Stimulated activated CD4-positive, alpha-beta T cell treated with anti-CD3 and anti-CD28 coated beads, Interleukin-2, amount 100 ng/mL, for 4 hours (primary cell): ENCODE data around the gene GRID1.

ENCODE experiments used
- DNase-seq: peaks from one replicate; pipeline ENCODE4 v3.0.0-alpha.2; 2020; ENCODE audit warnings: low read depth

GRID1 gene

DNA sequence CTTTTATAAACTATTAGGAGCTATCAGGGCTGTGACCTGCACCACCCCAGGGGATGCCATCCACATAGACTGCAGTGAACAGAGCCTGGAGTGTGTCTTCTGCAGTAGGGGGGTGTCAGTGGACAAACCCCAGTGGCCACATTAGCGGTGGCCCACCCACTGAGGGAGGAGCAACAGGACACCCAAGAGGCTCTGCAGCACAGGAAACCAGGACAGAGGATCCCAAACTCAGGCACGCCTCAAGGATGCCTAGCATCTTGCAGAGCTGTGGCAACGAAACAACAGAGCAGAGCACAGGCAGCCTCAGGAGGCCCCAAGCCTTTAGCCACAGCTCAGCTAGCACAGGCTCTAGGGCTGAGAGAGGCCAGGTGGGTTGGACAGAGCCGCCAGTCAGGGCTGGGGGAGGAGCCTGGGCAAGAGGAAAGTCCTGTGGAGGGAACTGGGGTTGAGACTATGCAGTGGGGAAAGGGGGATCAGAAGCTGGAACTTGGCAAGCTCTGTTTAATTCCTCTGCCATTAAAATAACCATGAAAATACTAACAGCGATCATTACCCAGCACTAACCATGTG, 53.8 kb downstream of the GRID1 start:
- DNase-seq, result no peak

GRCh38 chr10:86311906-86312305, 54.7 kb downstream of the GRID1 start:
- no peak for DNase-seq

DNA sequence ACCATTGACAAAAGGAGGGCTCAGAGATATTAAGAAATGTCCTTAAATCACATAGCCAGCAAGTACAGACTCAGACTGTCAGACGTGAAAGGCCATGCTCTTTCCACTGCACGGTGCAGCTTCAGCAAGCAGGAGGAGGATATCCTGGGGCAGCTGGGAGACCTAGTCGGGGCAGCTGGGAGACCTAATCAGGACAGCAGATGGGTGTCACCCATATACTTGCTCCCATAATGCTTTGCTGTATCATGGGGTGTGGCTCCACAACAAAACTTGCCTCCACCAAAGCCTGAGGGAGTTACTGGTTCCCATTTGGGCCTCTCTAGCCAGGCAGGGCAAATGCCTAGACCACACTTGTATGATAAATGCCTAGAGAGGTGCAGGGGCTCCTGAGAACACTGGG, 55.4 kb downstream of the GRID1 start:
- no peak for DNase-seq

- DNase-seq, result no peak
Measured at GRCh38 chr10:86310702-86311101, 55.9 kb downstream of the GRID1 start.

DNA sequence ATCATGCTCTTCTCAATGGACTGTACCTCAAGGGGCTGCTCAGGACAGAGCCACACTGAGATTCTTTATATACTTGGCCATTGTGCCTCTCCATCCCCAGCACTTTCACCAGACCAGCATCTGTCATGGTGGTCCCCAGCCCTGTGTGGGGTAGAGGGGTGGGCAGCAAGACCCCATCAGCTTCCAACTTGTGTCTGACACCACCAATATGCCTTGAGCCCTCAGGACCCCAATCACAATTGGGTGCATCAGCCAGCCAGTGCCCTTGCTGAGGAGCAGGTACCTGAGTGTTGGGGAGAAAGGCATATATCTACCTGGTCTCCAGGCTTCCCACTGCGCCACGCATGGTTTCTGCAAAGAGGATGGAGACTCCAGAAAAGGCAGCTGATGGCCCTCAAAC, 56.3 kb downstream of the GRID1 start:
- no peak for DNase-seq

DNA sequence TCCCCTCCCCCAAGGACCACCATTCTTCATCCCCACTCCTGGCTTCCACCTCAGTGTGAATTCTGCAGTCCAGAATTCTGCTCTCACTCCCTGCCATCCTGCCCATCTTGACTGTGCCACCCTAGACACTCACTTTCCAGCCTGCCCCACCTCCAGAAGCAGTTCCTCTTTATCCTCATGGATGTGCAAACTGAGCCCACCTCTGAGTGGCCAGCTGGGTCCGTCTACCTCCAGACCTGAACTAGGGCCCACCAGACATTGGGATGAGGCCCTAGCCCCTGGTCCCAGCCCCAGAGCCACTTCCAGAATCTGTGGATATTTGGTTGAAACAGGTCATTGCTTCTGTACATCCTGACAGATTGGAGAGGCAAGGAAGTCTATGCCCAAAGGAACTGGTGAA, 58.5 kb downstream of the GRID1 start:
- DNase-seq, result no peak

DNA sequence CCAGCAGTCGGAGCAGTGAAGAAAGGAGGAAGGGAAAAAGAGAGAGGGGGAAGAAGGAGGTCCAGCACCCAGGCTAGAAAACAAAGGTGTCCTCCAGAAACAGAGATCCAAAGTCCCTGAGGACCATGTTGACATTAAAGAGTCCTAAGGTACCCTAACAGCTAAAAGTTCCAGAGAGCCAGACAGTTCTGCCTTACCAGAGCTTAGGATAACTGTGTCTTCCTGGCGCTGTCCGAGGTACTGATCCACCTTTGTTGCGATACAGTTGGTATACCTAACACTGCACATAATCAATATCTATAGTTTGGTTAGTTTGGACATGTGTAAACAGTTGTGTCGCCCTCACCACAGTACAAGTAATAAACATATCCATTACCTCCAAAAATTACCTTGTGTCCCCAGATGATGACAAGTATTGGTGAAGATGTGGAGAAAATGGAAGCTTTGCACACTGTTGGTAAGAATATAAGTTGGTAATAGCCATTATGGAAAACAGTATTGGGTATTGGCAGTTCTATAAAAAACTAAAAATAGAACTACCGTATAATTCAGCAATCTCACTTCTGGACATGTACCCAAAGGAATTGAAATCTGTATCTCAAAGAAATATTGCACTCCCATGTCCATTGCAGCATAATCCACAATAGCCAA, 59.8 kb downstream of the GRID1 start:
- DNase-seq, result no peak

GRCh38 chr10:86305521-86305920, 61.1 kb downstream of the GRID1 start:
- DNase-seq, result no peak

DNA sequence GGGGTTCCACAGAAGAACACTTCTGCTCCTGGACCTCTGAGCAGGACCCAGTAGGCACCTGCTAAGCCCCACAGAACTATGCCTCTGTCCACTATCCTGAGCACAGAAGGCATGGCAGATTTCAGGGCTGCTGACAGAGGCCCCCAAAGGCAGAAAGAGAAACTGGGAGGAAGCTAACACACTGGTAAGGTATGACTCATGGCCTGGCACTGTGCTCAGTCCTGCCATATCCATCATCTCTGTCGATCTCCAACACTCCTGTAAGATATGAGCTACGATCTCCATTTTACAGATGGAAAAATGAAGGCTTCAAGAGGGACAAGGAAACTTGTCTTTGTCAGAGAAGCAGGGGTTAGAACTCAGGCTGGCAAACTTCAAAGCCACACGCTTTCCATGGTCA, 62.2 kb downstream of the GRID1 start:
- no peak for DNase-seq

- no peak for DNase-seq
Measured at GRCh38 chr10:86303626-86304025, 63.0 kb downstream of the GRID1 start.

- no peak for DNase-seq
Measured at GRCh38 chr10:86301971-86302370, 64.6 kb downstream of the GRID1 start.

DNA sequence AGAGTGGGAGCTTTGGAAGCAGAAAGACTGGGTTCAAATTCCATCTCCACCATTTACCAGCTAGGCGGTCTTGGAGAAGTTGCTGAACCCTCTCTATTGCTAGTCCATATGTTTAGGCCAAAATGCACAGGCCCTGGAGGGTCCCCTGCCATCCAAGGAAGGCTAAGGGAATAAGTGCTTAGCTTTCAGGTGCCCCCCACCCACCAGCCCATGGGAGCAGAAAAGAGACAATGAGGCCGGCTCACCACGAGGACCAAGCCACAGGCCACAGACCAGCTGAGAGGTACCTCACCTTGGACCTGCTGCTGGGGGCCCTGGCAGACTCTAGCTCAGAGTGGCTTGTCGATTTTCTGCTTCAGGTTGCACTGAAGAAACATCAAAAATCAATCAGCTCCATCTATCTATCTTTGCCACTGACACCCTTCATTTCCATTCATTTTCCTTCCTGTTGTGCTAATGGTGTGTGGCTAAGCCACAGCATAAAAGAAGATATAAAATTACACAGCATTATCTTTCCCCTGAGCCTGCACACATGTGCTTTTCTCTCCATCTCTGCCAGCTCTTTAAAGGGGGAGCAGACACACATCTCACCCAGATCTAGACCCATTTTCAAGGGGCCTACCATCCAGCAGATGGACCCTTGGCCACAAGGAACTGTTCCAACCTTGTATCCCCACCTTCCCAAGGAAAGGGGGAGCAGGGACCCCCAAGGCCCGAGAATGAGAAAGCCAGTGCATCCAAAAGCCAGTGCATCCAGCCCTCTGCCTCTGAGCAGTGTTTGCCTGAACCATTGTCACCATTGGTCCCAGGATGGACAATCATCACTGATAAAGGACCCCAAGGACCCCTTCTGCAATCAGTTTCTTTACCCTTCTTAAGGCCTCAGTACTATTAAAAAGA, 65.4 kb downstream of the GRID1 start:
- DNase-seq, result no peak

DNA sequence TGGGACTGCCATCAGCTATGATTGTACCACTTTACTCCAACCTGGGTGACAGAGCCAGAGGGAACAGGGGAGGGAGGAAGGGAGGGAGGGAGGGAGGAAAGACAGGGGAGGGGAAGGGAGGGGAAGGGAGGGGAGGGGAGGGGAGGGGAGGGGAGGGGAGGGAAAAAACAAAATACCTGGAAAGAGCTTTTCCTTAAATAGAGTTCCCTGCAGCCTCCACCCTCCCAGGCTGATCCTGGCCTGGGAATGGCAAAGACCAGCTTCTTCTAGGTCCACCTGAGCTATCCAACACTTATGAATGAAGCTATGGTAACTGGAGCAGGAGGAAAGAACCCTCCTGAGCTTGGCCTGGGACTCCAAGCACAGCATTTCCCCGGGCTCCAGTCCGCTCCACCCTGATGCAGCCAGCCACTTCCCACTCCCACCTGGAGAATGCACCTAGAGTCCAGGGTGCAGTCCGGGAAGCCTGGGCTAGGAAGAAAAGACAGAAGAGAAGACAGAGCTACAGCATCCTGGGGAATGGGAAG, 66.1 kb downstream of the GRID1 start:
- DNase-seq, result no peak

GRCh38 chr10:86299562-86299961, 67.0 kb downstream of the GRID1 start:
- no peak for DNase-seq

- DNase-seq, result no peak
Measured at GRCh38 chr10:86298501-86299001, 68.0 kb downstream of the GRID1 start.

- no peak for DNase-seq
Measured at GRCh38 chr10:86295791-86296190, 70.8 kb downstream of the GRID1 start.

DNA sequence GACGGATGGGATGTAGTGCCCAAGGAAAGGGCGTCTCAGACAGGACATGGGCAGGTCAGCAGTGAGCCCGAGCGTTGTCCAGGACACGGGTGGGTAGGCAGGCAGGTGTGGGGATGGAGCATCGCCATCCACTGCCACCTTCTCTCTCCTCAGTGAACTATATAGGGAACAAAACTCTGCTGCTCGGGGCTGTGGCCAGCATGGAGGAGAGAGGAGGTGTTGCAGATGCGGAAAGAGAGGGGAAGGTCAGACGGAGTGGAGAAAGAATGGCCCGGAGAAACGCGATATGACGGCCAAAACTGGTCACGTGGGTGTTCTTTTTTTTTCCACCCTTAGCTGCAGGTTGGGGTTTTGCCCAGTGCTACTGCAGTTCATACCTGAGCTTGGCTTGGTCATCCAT, 71.2 kb downstream of the GRID1 start:
- DNase-seq, result no peak

DNA sequence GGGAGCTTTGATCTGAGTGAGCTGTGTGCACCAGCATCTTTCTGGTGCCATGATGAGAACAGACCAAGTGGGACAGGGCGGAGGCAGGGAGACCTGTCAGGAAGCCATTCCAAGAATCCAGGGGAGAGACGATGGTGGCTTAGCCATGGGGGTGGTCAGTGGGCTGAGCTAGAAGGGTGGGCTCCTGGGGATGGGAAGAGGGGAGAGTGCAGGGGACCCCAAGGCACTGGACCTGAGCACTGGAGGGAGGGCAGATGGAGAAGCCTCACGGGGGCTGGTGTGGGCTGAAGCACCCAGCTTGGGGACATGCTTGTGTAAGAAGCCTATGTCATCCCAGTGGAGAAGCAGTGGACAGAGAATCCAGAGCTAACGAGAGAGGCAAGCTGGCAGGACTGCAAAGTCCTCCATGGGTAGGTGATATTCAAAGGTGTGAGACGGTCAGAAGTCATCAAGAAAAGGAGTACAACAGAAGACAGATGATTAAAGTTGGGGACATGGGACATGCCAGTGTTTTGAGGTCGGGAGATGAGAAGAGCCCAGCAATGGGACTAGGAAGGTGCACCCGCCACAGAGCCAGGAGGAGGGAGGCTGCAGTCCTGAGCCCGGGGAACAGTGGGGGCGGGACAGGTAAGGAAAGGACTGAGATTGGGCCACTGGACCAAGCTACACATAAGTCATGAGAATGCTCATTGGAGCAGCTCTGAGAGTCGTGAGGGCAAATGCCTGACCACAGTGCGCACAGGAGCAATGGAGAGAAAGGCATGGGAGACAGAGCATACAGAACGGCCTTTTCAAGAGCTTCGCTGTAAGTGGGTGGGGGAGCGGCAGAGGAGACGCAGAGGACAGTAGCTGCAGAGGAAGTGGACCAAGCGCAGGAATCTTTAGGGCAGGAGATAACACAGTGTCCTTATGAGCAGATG, 72.0 kb downstream of the GRID1 start:
- no peak for DNase-seq

GRCh38 chr10:86293396-86293791, 73.2 kb downstream of the GRID1 start:
- DNase-seq, result no peak

DNA sequence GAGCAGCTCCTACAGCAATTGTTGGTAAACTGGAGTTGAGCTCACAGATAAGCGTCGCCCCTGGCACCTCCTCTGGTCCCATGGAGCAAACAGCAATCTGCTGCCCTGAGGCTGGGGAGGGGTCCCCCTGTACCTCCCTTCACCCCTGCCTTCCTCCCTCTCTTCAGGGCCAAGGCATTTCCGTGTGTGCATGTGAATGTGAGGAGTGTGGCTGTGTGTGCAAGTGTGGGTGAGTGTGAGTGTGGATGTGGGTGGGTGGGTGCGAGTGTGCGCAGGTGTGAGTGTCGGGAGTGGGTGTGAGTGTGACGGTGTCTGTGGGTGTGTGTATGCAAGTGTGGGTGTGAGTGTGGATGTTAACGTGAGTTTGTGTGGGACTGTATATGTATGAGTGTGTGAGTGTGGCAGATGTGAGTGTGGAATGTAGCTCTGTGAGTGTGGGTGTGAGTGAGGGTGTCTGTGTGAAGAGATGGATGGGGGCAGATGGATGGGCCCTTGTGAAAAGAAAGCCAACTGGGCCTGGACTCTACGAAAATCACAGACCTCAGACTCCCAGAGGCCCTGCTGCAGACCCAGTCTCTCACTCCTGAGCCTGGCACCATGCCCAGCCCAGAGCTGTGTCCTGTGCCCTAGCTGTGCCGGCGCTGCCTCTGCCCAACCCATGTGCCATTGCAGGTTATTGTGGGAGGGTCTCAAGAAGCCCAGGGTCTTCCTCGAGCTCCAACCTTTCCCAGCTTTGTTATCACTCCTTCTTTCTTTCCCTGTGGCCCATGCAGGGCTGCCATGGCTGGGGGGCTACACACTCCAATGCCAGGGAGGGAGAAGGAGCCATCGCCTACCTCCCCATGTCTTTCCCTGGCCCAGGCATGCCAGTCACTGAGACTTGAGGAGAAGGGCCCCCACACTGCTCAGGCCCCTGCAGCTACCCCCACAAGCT, 73.9 kb downstream of the GRID1 start:
- DNase-seq, result no peak
